GM12892 (cell line): Measurements from ENCODE around the gene OR2H1. TPM values are rescaled to one million over a fixed set of nuclear protein-coding genes. Genes with fewer than 3 reads are reported as not detected.
"Not testable (repeated sequence)": the region's sequence is repeated elsewhere in the genome, so short reads cannot be mapped to it uniquely, and the experiment has no call there.

Experiments
- DNase-seq: peaks from one replicate; pipeline ENCODE4 v3.0.0; 2011; ENCODE audit not compliant: insufficient read length
- FAIRE-seq: peaks from 2 replicates; lab custom pipeline; 2011; peaks lifted over from hg19 to GRCh38; lab: Jason Lieb, UNC
- POLR2A ChIP-seq: IDR thresholded peaks from 2 replicates; pipeline ENCODE4 v1.6.1; 2011; ENCODE audit warnings: low read depth, low read length, control low read depth
- POLR2AphosphoS5 ChIP-seq: IDR thresholded peaks from 2 replicates; pipeline ENCODE4 v1.6.1; 2011; ENCODE audit warnings: low read depth, low read length, control low read depth
- TAF1 ChIP-seq: IDR thresholded peaks from 2 replicates; pipeline ENCODE4 v1.6.1; 2011; ENCODE audit warnings: low read depth, mild to moderate bottlenecking, control low read depth, low read length, borderline replicate concordance
- polyA plus RNA-seq: library from polyadenylated mRNA; unstranded; fragments of >200 nt; gene quantifications from one replicate; pipeline ENCODE4 v1.2.1, GENCODE V29; 2012; ENCODE audit warnings: missing spikeins, inconsistent platforms; ENCODE audit not compliant: missing spikeins

OR2H1 gene
- polyA plus RNA-seq = not detected

GRCh38 chr6:29456971-29457370, at the start of gene OR2H1, which contains the start of gene OR11A1:
Gene OR2H1, plus strand, starts transcription at chr6:29457155. Its CDS starts 4,615 bp downstream, at chr6:29461770.
Gene OR11A1, minus strand, starts transcription at chr6:29457071. Its CDS starts 29,430 bp downstream, at chr6:29427641.
- no peak for TF ChIP-seq POLR2A
- no peak for TF ChIP-seq POLR2AphosphoS5
- no peak for TF ChIP-seq TAF1
- DNase-seq = no peak
- no peak for FAIRE-seq

- FAIRE-seq (no peak), DNase-seq (no peak)
- TF ChIP-seq TAF1 (no peak), POLR2AphosphoS5 (no peak), POLR2A (no peak)
These were observed 42.4 kb upstream of the OR2H1 start, which contains the start of gene OR12D1 for GRCh38 chr6:29414588-29414987. Gene OR12D1, plus strand, starts transcription at chr6:29414928.

DNA sequence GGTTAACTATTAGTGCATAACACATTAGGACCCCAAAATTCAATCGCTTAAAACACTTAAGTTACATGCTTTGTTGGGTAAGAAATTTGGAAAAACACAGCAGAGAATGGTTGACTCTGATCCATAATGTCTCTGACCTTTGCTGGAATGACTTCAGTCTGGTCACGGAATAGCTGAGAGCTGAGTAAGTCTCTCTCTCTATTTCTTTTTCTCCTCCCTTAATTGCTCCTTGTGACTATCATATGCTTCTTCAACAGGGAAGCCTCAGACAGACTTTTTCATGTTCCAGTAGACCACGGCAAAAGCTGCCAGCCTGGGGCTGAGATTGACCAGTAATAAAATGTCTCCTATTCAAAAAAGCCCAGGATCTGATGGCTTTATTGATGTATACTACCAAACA, 37.4 kb upstream of the OR2H1 start:
- TF ChIP-seq TAF1 = no peak
- TF ChIP-seq POLR2A = no peak
- TF ChIP-seq POLR2AphosphoS5 = no peak
- no peak for DNase-seq
- no peak for FAIRE-seq

DNA sequence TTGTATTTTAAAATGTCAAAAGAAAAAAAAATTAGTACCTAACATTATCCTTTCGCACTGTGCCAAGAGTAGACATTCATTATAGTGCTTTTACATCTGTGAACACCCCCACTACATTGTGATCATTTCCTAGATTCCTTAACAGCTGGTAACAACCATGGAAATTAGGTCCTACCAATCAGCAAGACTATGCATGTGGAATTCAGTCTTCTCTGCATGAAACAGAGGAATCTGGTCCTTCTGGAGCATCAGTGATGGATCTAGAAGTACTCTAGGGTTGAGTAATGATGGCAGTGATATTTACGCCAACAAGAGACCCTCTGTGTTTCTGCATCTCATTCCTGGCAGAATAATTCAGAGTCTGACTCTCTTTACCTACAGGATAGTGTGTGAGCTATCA, 32.8 kb upstream of the OR2H1 start:
- TF ChIP-seq POLR2AphosphoS5 (no peak), POLR2A (no peak), TAF1 (no peak)
- DNase-seq = no peak
- FAIRE-seq = no peak

DNA sequence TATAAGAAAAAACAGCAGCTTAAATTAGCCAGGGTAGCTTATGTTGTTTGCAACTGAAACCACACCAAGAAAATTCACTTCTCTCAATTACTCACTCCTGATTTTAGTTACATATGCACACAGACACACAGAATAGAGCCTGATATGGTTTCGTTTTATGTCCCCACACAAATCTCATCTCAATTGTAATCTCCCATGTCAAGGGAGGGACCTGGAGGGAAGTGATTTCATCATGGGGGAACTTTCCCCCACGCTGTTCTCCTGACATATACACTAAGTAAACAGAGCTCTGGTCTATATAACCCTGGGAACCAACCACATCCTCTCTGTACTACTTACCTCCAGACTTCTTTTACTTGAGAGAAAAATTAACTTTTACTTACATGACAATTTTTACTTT, 32.4 kb upstream of the OR2H1 start:
- DNase-seq = no peak
- FAIRE-seq = no peak
- no peak for TF ChIP-seq POLR2AphosphoS5
- no peak for TF ChIP-seq POLR2A
- no peak for TF ChIP-seq TAF1

GRCh38 chr6:29425075-29425474, 31.9 kb upstream of the OR2H1 start:
- TF ChIP-seq TAF1 (no peak), POLR2AphosphoS5 (no peak), POLR2A (no peak)
- FAIRE-seq = no peak
- DNase-seq = no peak

DNA sequence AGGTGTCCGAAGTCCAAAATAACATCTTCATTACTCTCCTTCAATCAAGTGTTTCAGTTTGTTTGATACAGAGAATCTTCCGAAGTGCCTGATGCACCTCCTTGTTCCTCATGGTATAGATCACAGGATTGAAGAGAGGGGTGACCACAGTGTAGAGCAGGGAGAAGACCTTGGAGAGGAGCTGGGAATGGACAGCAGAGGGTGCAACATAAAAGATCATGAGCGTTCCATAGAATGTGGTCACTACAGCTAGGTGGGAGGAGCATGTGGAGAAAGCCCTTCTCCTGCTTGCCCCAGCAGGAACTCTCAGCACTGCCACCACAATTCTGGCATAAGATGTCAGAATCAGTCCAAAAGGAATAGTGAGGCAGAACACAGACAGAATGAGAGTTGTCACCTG, 30.3 kb upstream of the OR2H1 start:
- TF ChIP-seq TAF1 (no peak), POLR2A (no peak)
- DNase-seq = no peak
- no peak for FAIRE-seq

GRCh38 chr6:29436730-29437129, 20.2 kb upstream of the OR2H1 start:
- DNase-seq, FAIRE-seq: not testable (repeated sequence)

- DNase-seq (no peak), FAIRE-seq (no peak)
- TF ChIP-seq TAF1 = no peak
- no peak for TF ChIP-seq POLR2A
- TF ChIP-seq POLR2AphosphoS5 = no peak
These were observed 17.9 kb upstream of the OR2H1 start, which contains the start of gene OR10C1 for GRCh38 chr6:29439006-29439405. Gene OR10C1, plus strand, starts transcription at chr6:29439306. Its CDS starts 710 bp downstream, at chr6:29440016.

DNA sequence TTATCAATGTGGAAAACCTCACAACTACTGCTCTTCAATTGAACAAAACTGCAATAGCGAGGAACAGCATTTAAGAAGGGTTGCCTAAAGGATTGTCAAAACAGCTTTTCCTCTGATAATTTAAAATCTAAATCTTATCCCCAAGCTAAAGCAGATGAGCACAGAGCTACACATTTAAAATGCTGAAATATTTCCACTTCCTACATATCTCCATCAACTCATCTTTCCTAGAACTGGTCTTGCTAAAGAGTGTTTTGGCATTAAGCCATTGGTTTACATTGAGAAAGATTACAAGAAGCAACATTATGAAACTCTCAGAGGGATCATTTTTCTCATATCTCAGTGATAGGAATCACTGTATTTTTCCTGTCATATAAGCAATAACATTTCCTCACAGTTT, 14.2 kb upstream of the OR2H1 start:
- DNase-seq = no peak
- TF ChIP-seq POLR2A = no peak
- TF ChIP-seq TAF1 = no peak
- TF ChIP-seq POLR2AphosphoS5 = no peak
- no peak for FAIRE-seq

- FAIRE-seq = not testable (repeated sequence)
These were observed 12.9 kb upstream of the OR2H1 start for GRCh38 chr6:29444031-29444430.

GRCh38 chr6:29447670-29448069, 9.3 kb upstream of the OR2H1 start:
- TF ChIP-seq POLR2AphosphoS5 (no peak), TAF1 (no peak), POLR2A (no peak)
- no peak for FAIRE-seq
- DNase-seq = no peak

More at GRCh38 chr6:29444031-29444430, 12.9 kb upstream of the OR2H1 start:
- DNase-seq = not testable (repeated sequence)

DNA sequence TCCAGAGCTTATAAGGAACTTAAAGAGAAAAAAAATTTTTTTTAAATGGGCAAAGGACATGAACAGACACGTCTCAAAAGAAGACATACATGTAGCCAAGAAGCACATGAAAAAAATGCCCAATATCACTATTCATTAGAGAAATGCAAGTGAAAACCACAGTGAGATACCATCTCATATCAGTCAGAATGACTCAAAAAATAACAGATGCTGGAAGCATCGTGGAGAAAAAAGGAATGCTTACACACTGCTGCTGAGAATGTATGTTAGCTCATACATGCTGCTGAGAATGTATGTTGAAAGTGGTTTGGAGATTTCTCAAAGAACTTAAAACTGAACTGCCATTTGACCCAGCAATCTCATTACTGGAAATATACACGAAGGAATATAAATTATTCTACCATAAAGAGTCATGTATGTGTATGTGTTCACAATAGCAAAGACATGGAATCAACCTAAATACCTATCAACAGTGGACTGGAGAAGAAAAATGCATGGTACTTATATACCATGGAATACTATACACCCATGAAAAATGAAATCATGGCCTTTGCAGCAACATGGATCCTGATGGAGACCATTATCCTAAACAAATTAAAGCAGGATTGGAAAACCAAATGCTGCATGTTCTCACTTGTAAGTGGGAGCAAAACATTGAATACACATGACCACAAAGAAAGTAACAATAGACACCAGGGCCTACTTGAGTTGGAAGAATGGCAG, 5.3 kb upstream of the OR2H1 start:
- no peak for DNase-seq
- FAIRE-seq = no peak

More for the DNA sequence above, 5.3 kb upstream of the OR2H1 start:
- TF ChIP-seq POLR2A (no peak), POLR2AphosphoS5 (no peak), TAF1 (no peak)
